Activated naive CD4-positive, alpha-beta T cell treated with Interleukin-2 at 50 U/mL for 16 hours (primary cell): ENCODE measurements around the gene ABCC9.

ENCODE experiments used
- DNase-seq: peaks from one replicate; pipeline ENCODE4 v3.0.0-alpha.2; 2020

The ABCC9 gene

DNA sequence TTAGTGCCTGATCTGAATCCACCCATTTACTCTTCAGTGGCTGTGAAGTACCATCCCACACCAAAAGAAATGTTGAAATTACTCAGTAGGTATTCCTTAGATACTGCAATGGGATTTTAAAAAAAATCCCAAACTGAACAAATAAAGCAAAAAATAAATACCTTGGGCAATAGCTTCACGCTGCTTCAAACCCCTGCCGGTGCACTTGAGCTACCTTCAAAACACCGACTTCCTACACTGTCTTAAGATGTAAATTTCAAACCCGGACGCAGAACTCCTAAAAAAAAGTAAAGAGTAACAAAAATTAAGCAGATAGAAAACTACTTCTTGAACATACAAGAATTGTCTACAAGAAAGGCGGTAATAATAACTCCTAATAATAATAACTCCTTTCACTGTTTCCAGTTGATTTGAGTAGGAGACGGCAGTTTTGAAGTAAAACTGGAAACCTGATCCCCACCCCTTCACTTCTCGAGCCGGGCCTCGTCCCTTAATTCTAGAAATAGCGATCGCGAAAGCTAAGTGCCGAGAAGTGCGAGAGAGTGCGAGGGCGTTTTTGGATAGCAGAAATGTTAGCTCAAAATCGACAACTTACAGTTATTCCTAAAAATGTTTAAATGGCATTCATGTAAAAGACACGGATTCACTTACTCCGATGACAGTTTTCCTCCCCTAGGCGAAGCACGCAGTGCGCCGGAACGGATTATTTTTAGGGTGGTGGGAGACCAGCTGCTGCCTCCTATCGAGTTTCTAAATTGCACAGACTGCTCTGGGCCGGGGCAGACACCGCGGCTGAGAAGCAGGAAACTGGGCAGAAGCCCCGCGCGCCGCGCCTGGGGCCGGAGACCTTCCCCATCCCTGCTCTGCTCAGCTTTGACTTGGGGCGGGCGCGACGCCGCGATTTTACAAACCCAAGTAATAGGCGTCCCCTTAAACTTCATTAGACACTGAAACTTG is at the start of gene ABCC9:
Gene ABCC9, minus strand, starts transcription at position 878 of the 957 bp plus-strand sequence. CDS start 4,752 bp downstream, outside the sequence.
- DNase-seq = no peak

DNA sequence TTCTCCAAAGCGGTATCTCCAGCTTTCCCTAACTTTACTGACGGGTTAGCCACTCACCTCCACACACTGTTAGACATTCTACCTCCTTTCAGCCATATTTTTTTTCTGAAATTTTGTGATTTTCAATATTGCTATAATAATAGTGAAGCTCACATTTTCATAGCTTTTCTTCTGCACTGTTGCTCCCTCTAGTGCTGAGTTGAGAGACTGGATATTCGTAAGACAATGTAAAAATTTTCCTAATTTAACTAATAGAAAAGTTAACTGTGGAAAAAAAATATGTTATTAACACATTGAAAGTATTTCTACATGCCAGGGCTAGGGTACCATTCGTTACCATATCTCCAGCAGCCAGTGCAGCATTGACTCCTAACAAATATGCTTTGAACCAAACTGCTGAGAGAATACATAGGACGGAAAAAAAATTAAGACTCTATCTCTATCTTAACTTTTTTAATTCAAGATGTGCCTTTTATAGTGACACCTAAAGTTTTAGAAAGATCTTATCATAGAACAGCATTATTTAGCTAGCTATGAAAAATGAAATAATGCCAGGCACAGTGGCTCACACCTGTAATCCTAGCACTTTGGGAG is 48.7 kb upstream of the ABCC9 start:
- DNase-seq = no peak

GRCh38 chr12:21988619-21989018 is 47.4 kb upstream of the ABCC9 start:
- no peak for DNase-seq

GRCh38 chr12:21987755-21988154 is 46.5 kb upstream of the ABCC9 start:
- no peak for DNase-seq

DNA sequence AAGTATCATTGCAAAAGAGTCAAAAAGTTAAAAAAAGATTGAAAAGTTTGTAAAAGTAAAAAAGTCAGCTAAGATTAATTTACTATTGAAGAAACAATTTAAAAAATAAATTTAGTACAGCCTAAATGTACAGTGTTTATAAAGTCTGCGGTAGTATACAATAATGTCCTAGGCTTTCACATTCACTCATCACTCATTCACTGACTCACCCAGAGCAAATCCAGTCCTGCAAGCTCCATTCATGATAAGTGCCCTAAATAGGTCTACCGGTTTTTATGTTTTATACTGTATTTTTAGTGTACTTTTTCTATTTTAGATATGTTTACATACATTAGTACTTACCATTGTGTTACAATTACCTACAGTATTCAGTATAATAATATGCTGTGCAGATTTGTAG is 43.9 kb upstream of the ABCC9 start:
- DNase-seq = no peak

DNA sequence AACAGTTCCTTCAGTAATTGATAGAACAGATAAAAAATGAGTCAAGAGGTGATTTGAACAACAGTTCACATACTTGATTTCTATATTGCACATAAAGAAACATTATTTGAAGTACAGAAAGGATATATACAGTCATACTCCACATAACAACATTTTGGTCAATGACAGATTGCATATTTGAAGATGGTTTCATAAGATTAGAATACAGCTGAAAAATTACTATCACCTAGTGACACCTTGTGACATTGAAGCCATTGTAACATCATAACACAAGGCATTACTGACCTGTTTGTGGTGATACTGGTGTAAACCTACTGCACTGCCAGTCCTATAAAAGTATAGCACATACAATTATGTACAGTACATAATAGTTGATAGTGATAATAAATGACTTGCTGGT is 43.1 kb upstream of the ABCC9 start:
- DNase-seq = no peak

- no peak for DNase-seq
Observed at GRCh38 chr12:21983095-21983494, 41.9 kb upstream of the ABCC9 start.

- DNase-seq = no peak
Observed at GRCh38 chr12:21980544-21980943, 39.3 kb upstream of the ABCC9 start.

GRCh38 chr12:21975293-21975692 is 34.1 kb upstream of the ABCC9 start:
- DNase-seq = no peak

GRCh38 chr12:21973221-21973620 is 32.0 kb upstream of the ABCC9 start:
- no peak for DNase-seq

- no peak for DNase-seq
Observed at GRCh38 chr12:21972055-21972454, 30.8 kb upstream of the ABCC9 start.

DNA sequence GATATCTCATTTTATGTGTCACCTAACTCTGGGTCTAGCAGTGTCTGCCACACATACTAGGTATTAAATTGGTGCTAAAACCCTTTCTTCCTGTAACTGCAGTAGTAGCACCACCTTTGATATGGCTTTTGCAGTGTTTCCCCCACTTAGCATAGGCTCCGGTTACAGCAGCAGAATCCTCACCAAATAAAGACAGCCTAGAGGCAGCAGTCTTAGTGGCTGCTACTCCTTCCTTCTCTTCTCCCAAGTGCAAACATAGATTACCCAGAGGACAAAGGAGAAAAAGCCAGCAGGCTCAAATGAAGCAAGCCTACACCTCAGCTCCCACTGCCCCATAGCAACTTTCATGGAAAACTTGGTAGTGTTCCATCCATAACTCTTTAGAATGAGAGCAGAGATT is 30.1 kb upstream of the ABCC9 start:
- DNase-seq = no peak

DNA sequence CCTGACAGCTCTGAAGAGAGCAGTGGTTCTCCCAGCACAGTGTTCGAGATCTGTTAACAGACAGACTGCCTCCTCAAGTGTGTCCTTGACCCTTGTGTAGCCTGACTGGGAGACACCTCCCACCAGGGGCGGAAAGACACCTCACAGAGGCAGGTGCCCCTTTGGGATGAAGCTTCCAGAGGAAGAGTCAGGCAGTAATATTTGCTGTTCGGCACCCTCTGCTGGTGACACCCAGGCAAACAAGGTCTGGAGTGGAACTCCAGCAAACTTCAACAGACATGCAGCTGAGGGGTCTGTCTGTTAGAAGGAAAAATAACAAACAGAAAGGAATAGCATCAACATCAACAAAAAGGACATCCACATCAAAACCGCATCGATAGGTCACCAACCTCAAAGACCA is 21.6 kb upstream of the ABCC9 start:
- no peak for DNase-seq

DNA sequence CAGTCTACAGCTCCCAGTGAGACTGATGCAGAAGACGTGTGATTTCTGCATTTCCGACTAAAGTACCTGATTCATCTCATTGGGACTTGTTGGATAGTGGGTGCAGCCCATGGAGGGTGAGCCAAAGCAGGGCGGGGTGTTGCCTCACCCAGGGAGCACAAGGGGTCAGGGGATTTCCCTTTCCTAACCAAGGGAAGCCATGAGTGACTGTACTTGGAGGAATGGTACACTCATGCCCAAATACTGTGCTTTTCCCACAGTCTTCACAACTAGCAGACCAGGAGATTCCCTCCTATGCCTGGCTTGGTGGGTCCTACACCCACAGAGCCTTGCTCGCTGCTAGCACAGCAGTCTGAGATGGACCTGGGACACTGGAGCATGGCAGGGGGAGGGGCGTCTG is 21.0 kb upstream of the ABCC9 start:
- no peak for DNase-seq

GRCh38 chr12:21950649-21951048 is 9.4 kb upstream of the ABCC9 start:
- no peak for DNase-seq

DNA sequence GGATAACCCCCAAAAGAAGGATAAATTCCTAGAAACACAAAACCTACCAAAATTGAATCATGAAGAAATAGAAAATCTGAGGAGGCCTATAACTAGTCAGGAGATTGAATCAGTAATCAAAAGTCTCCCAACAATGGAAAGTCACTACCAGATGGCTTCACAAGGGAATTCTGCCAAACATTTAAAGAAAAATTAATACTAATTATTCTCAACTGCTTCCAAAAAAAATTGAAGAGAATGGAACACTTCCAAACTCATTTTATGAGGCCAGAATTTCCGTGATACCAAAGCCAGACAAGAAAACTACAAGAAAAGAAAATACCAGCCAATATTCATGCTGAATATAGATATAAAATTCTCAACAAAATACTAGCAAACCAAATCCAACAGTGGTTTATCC is 7.8 kb upstream of the ABCC9 start:
- DNase-seq = no peak

- no peak for DNase-seq
Observed at GRCh38 chr12:21946983-21947382, 5.8 kb upstream of the ABCC9 start.

GRCh38 chr12:21945002-21945401 is 3.8 kb upstream of the ABCC9 start:
- no peak for DNase-seq

DNA sequence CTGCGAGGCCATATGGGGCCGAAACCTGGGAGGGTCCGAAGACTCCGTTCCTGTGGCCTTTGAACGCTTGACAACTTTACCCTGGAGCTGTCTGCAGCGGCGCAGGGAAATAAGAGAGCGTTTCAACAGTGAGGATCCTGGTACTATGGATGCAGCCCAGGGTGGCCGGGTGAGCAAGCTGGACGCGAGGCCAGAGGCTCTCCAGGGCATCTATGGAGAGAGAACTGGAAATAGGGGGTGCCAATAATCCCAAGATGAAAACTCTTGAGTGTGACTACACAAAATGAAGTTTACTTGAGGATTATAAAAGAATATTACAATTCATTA is 1.1 kb upstream of the ABCC9 start:
- DNase-seq = no peak

- DNase-seq = no peak
Observed at GRCh38 chr12:21941506-21942376, 515 bp upstream of the ABCC9 start.

GRCh38 chr12:21939435-21939834 is 1.8 kb downstream of the ABCC9 start:
- no peak for DNase-seq

DNA sequence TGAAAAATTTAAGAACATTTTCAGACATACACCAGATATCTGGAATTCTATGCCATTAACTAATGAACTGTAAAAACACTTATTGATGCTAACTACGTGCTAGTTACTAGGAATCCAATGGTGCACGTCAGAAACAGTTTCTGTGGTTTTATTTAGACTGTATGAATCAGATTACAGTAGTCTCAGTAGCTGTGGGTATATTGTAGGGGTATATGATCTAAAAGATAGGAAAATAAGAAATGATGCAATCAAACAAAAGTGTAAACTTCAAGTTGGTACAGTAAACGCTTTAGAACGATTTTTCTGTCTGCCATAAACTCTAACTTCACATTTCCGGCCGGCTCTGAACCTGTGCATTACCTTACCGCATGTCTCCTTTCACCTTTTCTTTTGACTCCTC is 2.3 kb downstream of the ABCC9 start:
- DNase-seq = no peak

DNA sequence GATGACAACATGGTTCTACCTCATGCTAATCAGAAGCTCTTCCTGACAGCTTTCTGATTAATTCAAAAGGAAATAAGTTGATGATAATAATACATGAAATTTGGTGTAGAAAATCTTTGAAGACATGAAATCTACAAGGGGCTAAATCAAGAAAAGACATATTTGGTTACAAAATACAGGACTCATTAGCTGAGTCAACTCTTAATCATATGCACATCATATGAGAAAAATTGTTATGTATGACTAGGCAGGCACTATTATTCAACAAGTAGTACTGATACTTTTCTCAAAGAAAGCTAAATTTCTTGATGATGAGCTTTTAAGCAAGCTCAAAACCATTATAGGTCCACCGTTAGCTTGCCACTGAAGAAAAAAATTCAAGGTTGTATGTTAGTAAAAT is 7.1 kb downstream of the ABCC9 start:
- no peak for DNase-seq

DNA sequence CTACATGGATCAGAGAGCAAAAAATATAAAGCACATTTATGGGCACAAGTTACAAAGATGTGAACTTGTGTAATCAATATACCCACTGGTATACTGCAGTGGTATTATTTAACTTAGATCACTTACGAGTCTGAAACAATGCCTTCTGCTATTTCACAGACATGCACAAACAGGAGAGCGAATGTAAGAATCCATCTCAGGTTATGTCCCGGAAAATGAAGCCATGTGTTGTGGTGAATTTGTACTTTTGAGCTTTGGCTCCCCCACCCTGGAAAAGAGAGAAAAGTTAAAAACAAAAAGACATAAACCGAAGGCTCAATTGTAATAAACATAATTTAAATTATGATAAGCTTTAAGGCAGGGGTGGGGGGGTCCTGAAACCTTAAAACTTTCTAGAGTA is 7.6 kb downstream of the ABCC9 start:
- no peak for DNase-seq
